ENCODE measurements around the gene LHX6.

Gene LHX6

GRCh38 chr9:122234022-122234748 lies 5.4 kb upstream of the LHX6 start:
- no peak for DNase-seq

GRCh38 chr9:122232796-122233306 lies 4.1 kb upstream of the LHX6 start:
- no peak for DNase-seq

DNA sequence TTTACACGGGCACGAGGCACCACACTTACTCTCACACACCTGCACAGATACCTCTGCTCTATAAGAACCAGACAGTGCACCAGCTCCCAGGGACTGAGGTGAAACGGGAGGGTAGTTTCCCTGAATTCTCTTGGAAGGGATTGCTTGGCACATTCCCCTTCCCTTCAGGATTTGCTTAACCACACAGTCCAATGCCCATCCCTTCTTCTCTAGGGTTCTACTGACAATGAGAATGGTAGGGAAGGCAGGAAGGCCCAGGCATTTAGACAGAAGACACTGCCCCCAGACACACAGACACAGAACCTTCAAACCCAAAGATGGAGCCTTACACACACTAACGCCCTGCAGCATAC lies 704 bp upstream of the LHX6 start:
- DNase-seq: peak; percentile 47

DNA sequence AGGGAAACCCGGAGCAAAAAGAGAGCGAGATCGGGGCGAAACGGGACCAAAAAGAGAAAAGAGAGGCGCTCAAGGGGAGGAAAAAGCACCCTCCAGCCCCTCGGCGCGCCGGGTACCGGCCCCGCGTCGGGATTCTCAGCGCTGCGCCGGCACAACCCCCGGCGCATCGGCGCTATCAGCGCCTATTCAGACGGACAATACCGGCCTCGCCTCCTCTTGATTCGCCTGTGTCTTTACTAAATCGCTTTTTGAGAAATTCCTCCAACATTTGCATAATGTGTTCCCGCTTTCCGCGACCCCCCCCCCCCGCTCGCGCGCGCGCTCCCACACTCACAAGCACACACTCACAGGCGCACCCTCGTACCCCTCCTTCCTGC lies 578 bp downstream of the LHX6 start:
- DNase-seq: no peak

- peak; percentile 30 for DNase-seq
These were observed 1.2 kb downstream of the LHX6 start for GRCh38 chr9:122227575-122227900.

GRCh38 chr9:122226758-122227574 lies 1.8 kb downstream of the LHX6 start:
- no peak for DNase-seq

GRCh38 chr9:122226142-122226757 lies 2.5 kb downstream of the LHX6 start:
- DNase-seq: no peak

GRCh38 chr9:122225312-122226141 lies 3.2 kb downstream of the LHX6 start:
- DNase-seq: no peak

- DNase-seq: no peak
These were observed 5.3 kb downstream of the LHX6 start for GRCh38 chr9:122223435-122223834.

GRCh38 chr9:122222791-122223190 lies 6.0 kb downstream of the LHX6 start:
- no peak for DNase-seq

- DNase-seq: no peak
These were observed 7.5 kb downstream of the LHX6 start for GRCh38 chr9:122221183-122221811.

GRCh38 chr9:122220673-122221182 lies 8.0 kb downstream of the LHX6 start:
- DNase-seq: no peak

DNA sequence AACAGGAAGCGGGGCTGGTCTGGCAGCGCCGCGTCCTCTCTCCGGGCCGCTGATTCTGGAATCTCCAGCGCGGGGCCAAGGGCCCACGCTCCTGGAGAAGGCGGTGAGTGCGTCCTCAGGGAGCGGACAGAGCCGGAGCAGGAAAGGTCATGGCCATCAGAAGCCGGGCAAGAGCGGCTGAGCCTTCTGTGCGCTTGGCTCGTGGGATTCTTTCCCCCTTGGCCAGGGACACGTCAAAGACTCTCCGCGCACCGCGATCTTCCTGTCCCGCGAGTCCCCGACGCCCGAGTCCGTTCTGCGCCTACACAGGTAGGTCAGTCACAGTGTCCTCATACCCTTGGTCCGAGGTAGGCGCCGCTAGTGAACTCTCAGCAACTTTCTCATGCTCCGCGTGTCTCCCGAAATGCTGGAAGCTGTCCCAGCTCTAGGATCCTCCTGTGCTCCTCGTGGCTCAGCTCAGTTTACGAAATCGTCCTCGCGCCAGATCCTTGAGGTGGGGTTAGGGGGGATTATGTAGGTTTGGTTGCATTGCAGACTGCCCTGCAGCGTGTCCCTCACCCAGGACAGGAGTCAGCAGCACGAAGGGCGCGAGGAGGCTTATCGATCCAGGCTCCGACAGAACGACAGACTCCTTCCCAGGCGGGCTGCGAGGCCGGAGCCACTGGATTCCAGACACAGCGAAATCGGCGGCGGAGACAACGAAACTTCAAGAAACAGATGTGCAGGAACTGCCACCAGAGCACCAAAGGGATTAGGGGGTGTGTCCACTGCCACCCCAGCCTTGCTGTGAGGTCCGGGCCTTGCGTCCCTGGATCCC lies 8.7 kb downstream of the LHX6 start:
- no peak for DNase-seq

- no peak for DNase-seq
These were observed 9.6 kb downstream of the LHX6 start for GRCh38 chr9:122218935-122219855.

GRCh38 chr9:122218071-122218934 lies 10.5 kb downstream of the LHX6 start:
- no peak for DNase-seq

DNA sequence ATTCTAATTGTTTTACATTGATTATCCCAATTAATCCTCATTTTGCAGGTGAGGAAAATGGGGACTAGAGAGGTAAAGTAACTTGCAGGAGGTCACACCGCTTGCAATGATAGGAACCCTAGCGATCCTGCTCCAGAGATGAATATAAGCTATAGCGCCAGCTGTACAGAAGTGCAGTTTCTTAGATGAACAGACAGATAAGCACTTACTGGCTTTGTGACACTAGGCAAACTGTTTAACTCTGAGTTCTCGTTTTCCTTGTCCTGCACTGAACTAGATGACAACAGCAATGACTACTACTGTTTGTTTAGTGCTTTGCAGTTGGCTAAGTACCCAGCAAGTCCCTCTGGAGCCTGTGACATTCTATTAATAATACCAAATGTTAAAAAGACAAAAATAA lies 11.1 kb downstream of the LHX6 start:
- DNase-seq: no peak

DNA sequence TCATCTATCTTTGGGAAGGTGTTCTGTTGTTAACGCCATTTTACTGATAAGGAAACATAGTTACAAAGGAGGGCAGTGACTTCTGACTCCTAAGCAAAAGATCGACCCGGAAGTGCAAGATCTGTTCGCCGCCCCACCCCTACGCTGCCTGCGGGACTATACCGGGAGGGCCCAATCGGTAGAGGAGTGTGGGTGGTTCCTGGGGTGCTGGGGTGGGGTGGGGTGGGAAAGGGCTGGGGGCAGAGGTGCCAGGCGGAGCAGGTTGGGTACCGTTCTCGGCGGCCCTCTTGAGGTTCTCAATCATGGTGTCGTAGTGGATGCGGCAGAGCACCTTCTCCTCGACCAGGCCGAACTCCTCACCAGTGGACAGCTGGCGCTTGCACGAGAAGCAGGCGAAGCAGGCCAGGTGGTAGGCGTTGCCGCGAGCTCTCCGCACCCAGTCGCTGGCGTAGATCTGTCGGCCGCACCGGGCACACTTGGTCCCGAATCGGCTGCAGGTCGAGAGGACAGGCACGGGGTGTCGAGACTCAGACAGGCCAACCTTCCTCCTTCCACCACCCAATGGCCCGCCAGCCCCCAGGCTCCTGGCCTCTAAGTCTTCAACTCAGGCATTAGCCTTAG lies 11.8 kb downstream of the LHX6 start:
- no peak for DNase-seq

- DNase-seq: no peak
These were observed 12.5 kb downstream of the LHX6 start for GRCh38 chr9:122216138-122216797.

Data from DMS79 treated with DMSO at 0.1 percent for 48 hours (cell line).